ENCODE data around the gene UBE3D. TPM values are rescaled to one million over a fixed set of nuclear protein-coding genes. Genes with fewer than 3 reads are reported as not detected.

The UBE3D gene
- total RNA-seq, 1 donor from 2014 or later: 2.5 TPM

DNA sequence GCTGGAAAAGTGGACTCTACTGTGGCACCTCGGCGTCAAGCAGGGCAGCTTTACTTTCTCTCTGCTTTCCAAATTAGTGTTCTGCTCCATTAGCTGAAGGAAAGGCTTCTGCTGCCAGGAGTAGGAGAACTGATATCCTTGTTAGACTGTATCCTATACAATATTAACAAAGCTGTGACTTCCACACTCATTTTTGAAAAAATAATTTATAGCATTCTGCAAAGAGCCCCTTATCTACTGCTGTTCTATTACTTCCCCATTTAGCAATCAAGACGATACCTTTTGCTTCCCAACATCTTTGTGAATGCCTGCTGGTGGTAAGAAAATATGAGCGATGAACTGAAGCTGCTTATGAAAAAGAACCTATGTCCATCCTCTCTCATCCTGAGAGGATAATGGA, 151.1 kb downstream of the UBE3D start:
- no peak for DNase-seq
- H3K9me3 ChIP-seq (replicated peaks): no peaks in the 10 kb centered on the region
- H3K4me3 ChIP-seq: no peak overlapping the region
- peaks cover 21% of the 10 kb centered on the region for H3K4me1 ChIP-seq
- TF ChIP-seq, protein P1, sequence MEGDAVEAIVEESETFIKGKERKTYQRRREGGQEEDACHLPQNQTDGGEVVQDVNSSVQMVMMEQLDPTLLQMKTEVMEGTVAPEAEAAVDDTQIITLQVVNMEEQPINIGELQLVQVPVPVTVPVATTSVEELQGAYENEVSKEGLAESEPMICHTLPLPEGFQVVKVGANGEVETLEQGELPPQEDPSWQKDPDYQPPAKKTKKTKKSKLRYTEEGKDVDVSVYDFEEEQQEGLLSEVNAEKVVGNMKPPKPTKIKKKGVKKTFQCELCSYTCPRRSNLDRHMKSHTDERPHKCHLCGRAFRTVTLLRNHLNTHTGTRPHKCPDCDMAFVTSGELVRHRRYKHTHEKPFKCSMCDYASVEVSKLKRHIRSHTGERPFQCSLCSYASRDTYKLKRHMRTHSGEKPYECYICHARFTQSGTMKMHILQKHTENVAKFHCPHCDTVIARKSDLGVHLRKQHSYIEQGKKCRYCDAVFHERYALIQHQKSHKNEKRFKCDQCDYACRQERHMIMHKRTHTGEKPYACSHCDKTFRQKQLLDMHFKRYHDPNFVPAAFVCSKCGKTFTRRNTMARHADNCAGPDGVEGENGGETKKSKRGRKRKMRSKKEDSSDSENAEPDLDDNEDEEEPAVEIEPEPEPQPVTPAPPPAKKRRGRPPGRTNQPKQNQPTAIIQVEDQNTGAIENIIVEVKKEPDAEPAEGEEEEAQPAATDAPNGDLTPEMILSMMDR (IDR thresholded peaks at IDR 0.05; ENCODE audit: borderline replicate concordance): no peak
- intact Hi-C loops (cut with micrococcal nuclease): no loop called here
- H3K27me3 ChIP-seq (ENCODE audit: low read depth): no peaks in the 10 kb centered on the region
- no peaks in the 10 kb centered on the region for H3K36me3 ChIP-seq
- no peak overlapping the region for H3K27ac ChIP-seq (replicated peaks)

DNA sequence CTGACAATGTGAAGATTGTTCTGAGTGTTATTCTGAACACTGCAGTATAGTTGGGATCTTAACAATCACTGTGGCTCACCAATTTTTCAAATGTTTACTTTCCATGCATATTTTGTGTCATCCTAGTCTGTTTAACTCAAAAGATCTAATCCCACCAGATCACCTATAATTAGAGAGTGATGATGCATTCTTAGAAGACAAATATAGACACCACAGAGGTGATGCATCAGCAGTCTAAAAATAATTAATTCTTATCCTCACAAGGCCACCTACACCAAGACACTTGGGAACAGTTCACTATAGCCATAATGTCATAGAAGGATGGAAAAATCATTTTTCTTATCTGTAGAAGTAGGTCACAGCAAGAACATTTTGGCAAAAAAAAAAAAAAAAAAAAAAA, 154.8 kb downstream of the UBE3D start:
- Histone ChIP-seq H3K4me1 (peaks cover 13% of the 10 kb centered on the region), H3K4me3 (no peak overlapping the region), H3K27ac (replicated peaks) (no peak overlapping the region), H3K27me3 (ENCODE audit: low read depth) (no peaks in the 10 kb centered on the region), H3K36me3 (no peaks in the 10 kb centered on the region), H3K9me3 (replicated peaks) (no peaks in the 10 kb centered on the region)
- intact Hi-C loops (cut with micrococcal nuclease): no loop called here
- no peak for DNase-seq
- TF ChIP-seq, protein P1 (IDR thresholded peaks at IDR 0.05; ENCODE audit: borderline replicate concordance): no peak

DNA sequence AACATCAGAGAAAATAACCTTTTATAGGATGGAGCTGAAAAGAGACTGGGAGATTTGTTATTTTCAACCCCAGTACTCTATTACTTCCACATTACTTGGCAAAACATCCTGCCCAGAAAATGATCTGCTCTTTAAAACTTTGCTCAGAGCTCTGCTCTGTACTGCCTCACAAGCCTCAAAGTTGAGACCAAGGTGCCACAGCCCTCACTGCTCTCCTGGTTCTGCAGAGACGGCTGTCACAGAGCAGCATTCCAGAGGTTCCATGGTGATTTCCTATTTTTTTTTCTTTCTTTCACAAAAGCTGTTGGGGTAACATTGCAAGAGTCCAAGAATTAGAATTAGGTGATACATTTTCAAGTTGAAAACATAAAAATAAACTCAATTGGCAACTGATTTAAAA, 155.2 kb downstream of the UBE3D start:
- Histone ChIP-seq H3K4me1 (peaks cover 13% of the 10 kb centered on the region), H3K27me3 (ENCODE audit: low read depth) (no peaks in the 10 kb centered on the region), H3K36me3 (no peaks in the 10 kb centered on the region), H3K27ac (replicated peaks) (no peak overlapping the region), H3K9me3 (replicated peaks) (no peaks in the 10 kb centered on the region), H3K4me3 (no peak overlapping the region)
- intact Hi-C loops (cut with micrococcal nuclease): no loop called here
- TF ChIP-seq, protein P1 (IDR thresholded peaks at IDR 0.05; ENCODE audit: borderline replicate concordance): no peak
- DNase-seq: no peak

DNA sequence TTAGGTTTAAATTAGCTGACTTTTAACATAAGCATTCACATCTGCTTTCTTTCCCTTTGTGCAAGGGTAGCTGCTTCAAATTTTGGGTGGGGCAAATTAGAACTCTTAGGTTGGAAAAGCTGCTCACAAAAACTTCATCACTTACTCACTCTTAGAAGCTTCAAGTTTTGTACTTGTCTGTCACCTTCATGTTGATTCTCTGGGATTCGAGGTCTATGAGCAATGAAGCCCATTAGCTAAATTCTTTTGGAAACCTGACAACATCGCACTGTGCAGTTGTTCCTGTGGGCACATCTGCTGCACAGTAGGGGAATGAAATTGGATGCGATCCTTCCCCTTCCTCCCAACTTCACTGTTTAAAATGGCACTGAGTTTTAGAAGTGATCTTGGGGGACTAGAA, 156.1 kb downstream of the UBE3D start:
- intact Hi-C loops (cut with micrococcal nuclease): no loop called here

DNA sequence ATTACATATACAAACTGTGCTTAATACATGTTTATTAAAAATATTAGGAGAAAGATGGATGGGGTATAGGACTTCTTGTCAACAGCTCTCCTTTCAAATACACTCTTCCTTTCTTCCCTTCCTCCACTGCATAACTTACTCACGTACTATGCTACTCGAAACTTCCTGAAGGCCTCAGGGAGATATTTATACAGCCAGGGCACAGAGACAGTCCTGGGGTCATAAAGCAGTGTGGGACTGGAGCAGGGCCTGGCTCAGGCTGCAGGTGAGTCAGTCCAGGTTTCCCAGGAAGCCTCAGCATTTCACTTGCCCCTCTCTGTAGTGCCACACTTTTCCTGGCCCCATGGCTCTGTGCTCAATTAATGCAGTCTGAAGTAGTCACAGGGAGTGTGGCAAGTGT, 157.0 kb downstream of the UBE3D start:
- TF ChIP-seq, protein P1 (IDR thresholded peaks at IDR 0.05; ENCODE audit: borderline replicate concordance): no peak
- peaks cover 13% of the 10 kb centered on the region for H3K4me1 ChIP-seq
- no peaks in the 10 kb centered on the region for H3K9me3 ChIP-seq (replicated peaks)
- intact Hi-C loops (cut with micrococcal nuclease): no loop called here
- H3K4me3 ChIP-seq: no peak overlapping the region
- H3K36me3 ChIP-seq: no peaks in the 10 kb centered on the region
- no peak overlapping the region for H3K27ac ChIP-seq (replicated peaks)
- no peaks in the 10 kb centered on the region for H3K27me3 ChIP-seq (ENCODE audit: low read depth)
- no peak for DNase-seq

More for the DNA sequence above, 156.1 kb downstream of the UBE3D start:
- no peaks in the 10 kb centered on the region for H3K9me3 ChIP-seq (replicated peaks)
- H3K27me3 ChIP-seq (ENCODE audit: low read depth): no peaks in the 10 kb centered on the region
- H3K4me1 ChIP-seq: peaks cover 13% of the 10 kb centered on the region
- H3K36me3 ChIP-seq: no peaks in the 10 kb centered on the region
- no peak overlapping the region for H3K27ac ChIP-seq (replicated peaks)
- TF ChIP-seq, protein P1 (IDR thresholded peaks at IDR 0.05; ENCODE audit: borderline replicate concordance): no peak
- no peak overlapping the region for H3K4me3 ChIP-seq
- DNase-seq: no peak

DNA sequence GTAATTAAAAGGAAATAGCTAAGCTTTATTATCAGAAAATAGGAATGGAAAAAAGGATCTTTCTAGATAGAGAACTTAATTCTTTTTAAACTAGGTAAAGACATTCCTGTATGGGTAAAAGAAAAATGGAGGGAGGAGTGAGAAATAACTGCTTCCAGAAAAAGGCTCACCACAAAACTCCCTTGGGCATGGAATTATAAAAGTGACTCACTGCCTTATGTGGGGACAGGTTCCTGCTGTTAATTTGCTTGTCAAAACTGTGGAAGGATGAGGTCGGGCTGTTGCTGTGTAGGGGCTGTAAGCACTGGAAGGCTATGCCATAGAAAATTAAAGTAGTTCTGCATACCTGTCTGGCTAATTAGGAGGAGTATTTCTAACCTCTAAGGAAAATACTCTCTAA, 158.7 kb downstream of the UBE3D start:
- no peaks in the 10 kb centered on the region for H3K27me3 ChIP-seq (ENCODE audit: low read depth)
- no peaks in the 10 kb centered on the region for H3K36me3 ChIP-seq
- no peaks in the 10 kb centered on the region for H3K9me3 ChIP-seq (replicated peaks)
- H3K27ac ChIP-seq (replicated peaks): no peak overlapping the region
- no peak overlapping the region for H3K4me3 ChIP-seq
- TF ChIP-seq, protein P1 (IDR thresholded peaks at IDR 0.05; ENCODE audit: borderline replicate concordance): no peak
- peaks cover 13% of the 10 kb centered on the region for H3K4me1 ChIP-seq
- no peak for DNase-seq
- intact Hi-C loops (cut with micrococcal nuclease): no loop called here
